ENCODE measurements around the gene OR10P1. TPM values are rescaled to one million over a fixed set of nuclear protein-coding genes. Genes with fewer than 3 reads are reported as not detected.
A peak's percentile ranks its signal among the peaks of the same experiment; 100 is the strongest.

OR10P1 gene
- total RNA-seq, 2 experiments from 2014 or later, result not detected

DNA sequence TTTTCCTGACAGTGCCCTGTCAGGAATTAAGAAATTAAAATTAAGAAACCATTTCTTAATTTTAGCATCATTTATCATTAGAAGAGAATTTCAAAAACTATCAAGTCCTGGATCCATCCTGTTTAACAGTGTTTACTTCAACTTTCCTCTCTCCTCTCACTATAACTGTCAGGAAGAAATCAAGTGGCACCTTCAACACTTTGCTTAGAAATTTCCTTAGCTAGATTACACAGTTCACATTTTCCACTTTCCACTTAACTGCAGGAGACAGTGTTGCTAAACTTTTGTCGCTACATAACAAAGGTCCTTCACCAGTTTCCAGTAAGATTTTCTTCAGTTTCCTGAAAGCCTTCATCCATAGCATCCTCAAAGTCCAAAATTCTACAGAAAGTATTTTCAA lies 21.9 kb upstream of the OR10P1 start:
- no peaks in the 10 kb centered on the region for H3K79me2 ChIP-seq (ENCODE audit: insufficient read depth, low read depth, low read length)
- H3K4me2 ChIP-seq (ENCODE audit: low read length), result no peak overlapping the region
- no peaks in the 10 kb centered on the region for H3K4me1 ChIP-seq (ENCODE audit: insufficient read depth, low read length, poor library complexity, severe bottlenecking)
- H3K36me3 ChIP-seq (ENCODE audit: insufficient read depth, low read length), result no peaks in the 10 kb centered on the region
- intact Hi-C loops (cut with micrococcal nuclease; ENCODE audit: unreplicated experiment), result loop anchor here (5.0 kb wide), 1 partner anchor 167 kb away; no protein-coding TSS in a partner anchor
- no peaks in the 10 kb centered on the region for H3K9me2 ChIP-seq (ENCODE audit: insufficient read depth, low read length)
- POLR2A ChIA-PET, result interaction anchor here (0.5 kb wide), 1 partner anchor 13 kb away, joined by 3 read pairs; no protein-coding TSS in a partner anchor
- BruUV-seq (replicated peaks), result no TSS peak
- H2AFZ ChIP-seq (ENCODE audit: low read length), result no peak overlapping the region
- H3K9me3 ChIP-seq (ENCODE audit: low read length), result no peaks in the 10 kb centered on the region; the same call in 1 of the 2 replicates
- TF ChIP-seq, protein P1, sequence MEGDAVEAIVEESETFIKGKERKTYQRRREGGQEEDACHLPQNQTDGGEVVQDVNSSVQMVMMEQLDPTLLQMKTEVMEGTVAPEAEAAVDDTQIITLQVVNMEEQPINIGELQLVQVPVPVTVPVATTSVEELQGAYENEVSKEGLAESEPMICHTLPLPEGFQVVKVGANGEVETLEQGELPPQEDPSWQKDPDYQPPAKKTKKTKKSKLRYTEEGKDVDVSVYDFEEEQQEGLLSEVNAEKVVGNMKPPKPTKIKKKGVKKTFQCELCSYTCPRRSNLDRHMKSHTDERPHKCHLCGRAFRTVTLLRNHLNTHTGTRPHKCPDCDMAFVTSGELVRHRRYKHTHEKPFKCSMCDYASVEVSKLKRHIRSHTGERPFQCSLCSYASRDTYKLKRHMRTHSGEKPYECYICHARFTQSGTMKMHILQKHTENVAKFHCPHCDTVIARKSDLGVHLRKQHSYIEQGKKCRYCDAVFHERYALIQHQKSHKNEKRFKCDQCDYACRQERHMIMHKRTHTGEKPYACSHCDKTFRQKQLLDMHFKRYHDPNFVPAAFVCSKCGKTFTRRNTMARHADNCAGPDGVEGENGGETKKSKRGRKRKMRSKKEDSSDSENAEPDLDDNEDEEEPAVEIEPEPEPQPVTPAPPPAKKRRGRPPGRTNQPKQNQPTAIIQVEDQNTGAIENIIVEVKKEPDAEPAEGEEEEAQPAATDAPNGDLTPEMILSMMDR (conservative IDR thresholded peaks at IDR 0.05; ENCODE audit: low read length), result no peak
- no peak for TF ChIP-seq EZH2phosphoT487 (IDR thresholded peaks at IDR 0.05; ENCODE audit: borderline replicate concordance, low read depth, low read length)
- no peak overlapping the region for H3K27ac ChIP-seq (ENCODE audit: low read depth, low read length, poor library complexity, severe bottlenecking)
- H3K4me3 ChIP-seq (ENCODE audit: low read depth, low read length, poor library complexity, severe bottlenecking), result no peak overlapping the region
- no peaks in the 10 kb centered on the region for H4K20me1 ChIP-seq (ENCODE audit: insufficient read depth, low read length)
- CTCF ChIA-PET (ENCODE audit: unreplicated experiment), result no interaction called here
- no peak for DNase-seq (ENCODE audit: low spot score)

DNA sequence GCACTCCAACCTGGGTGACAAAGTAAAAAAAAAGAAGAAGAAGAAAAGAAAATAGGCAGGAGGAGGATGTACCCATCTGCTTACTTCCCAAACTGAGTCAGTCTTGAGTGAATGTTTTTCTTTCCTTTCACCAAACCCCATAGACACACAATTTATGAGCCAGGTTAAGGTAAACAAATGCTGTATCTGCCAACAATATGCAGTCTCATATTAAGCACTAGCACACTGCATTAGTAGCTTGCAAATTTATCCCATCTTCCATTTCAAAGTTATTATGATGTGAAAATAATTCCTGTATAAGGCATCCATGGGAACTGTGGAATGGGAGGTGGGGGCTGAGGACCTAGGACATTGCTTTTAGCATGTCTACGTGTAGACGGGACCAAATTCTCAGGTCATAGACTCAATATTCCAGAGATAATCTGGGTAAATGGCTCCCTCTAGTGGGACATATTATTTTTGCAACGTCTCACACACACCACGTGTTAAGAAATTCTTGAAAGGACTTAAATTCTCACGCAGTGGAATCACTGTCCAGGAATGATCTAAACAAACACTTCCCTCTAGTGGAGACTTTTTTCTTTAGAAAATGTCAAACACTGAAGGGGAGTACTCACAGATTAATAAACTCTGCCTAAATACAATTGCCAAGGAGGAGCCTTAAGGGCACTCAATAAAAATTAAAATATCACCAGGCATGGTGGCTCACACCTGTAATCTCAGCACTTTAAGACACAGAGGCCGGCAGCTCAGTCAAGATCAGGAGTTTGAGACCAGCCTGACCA lies 17.1 kb upstream of the OR10P1 start:
- Histone ChIP-seq H3K9me2 (ENCODE audit: insufficient read depth, low read length) (no peaks in the 10 kb centered on the region), H3K79me2 (ENCODE audit: insufficient read depth, low read depth, low read length) (no peaks in the 10 kb centered on the region), H3K36me3 (ENCODE audit: insufficient read depth, low read length) (no peaks in the 10 kb centered on the region), H2AFZ (ENCODE audit: low read length) (no peak overlapping the region), H3K4me2 (ENCODE audit: low read length) (no peak overlapping the region), H3K4me3 (ENCODE audit: low read depth, low read length, poor library complexity, severe bottlenecking) (no peak overlapping the region), H3K27ac (ENCODE audit: low read depth, low read length, poor library complexity, severe bottlenecking) (no peak overlapping the region), H3K4me1 (ENCODE audit: insufficient read depth, low read length, poor library complexity, severe bottlenecking) (no peaks in the 10 kb centered on the region), H4K20me1 (ENCODE audit: insufficient read depth, low read length) (no peaks in the 10 kb centered on the region), H3K9me3 (ENCODE audit: low read length) (no peaks in the 10 kb centered on the region; the same call in 1 of the 2 replicates)
- DNase-seq (ENCODE audit: low spot score), result peak; percentile 91
- TF ChIP-seq EZH2phosphoT487 (IDR thresholded peaks at IDR 0.05; ENCODE audit: borderline replicate concordance, low read depth, low read length), result no peak
- TF ChIP-seq, protein P1 (conservative IDR thresholded peaks at IDR 0.05; ENCODE audit: low read length), result peak; percentile 98
- POLR2A ChIA-PET, result no interaction called here
- intact Hi-C loops (cut with micrococcal nuclease; ENCODE audit: unreplicated experiment), result loop anchor here (1.0 to 5.0 kb wide), 2 partner anchors 172 to 430 kb away; no protein-coding TSS in a partner anchor
- CTCF ChIA-PET (ENCODE audit: unreplicated experiment), result no interaction called here
- BruUV-seq (replicated peaks), result no TSS peak

DNA sequence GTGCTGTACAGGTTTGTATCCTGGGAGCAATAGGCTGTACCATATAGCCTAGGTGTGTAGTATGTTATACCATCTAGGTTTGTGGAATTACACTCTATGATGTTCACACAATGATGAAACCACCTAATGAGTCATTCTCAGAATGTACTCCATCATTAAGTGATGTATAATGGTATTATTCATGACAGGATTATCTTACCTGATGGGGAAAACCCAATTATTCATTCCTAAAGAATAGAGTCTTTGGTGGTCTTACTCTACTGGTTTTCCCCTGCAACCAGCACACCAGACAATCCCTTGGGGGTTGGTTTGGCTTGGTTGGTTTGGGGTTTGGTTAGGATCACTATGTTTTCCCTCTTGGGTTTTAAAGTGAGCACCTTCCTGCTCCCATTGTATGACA lies 12.6 kb upstream of the OR10P1 start:
- no peaks in the 10 kb centered on the region for H3K36me3 ChIP-seq (ENCODE audit: insufficient read depth, low read length)
- TF ChIP-seq, protein P1 (conservative IDR thresholded peaks at IDR 0.05; ENCODE audit: low read length), result no peak
- TF ChIP-seq EZH2phosphoT487 (IDR thresholded peaks at IDR 0.05; ENCODE audit: borderline replicate concordance, low read depth, low read length), result no peak
- H3K9me3 ChIP-seq (ENCODE audit: low read length), result no peaks in the 10 kb centered on the region
- H3K27ac ChIP-seq (ENCODE audit: low read depth, low read length, poor library complexity, severe bottlenecking), result no peak overlapping the region
- intact Hi-C loops (cut with micrococcal nuclease; ENCODE audit: unreplicated experiment), result no loop called here
- no peaks in the 10 kb centered on the region for H3K9me2 ChIP-seq (ENCODE audit: insufficient read depth, low read length)
- ChIA-PET CTCF (ENCODE audit: unreplicated experiment) (no interaction called here), POLR2A (no interaction called here)
- no peak overlapping the region for H3K4me2 ChIP-seq (ENCODE audit: low read length)
- H3K4me3 ChIP-seq (ENCODE audit: low read depth, low read length, poor library complexity, severe bottlenecking), result no peak overlapping the region
- H3K4me1 ChIP-seq (ENCODE audit: insufficient read depth, low read length, poor library complexity, severe bottlenecking), result no peaks in the 10 kb centered on the region
- H2AFZ ChIP-seq (ENCODE audit: low read length), result no peak overlapping the region
- H3K79me2 ChIP-seq (ENCODE audit: insufficient read depth, low read depth, low read length), result no peaks in the 10 kb centered on the region
- DNase-seq (ENCODE audit: low spot score), result no peak
- no peaks in the 10 kb centered on the region for H4K20me1 ChIP-seq (ENCODE audit: insufficient read depth, low read length)
- BruUV-seq (replicated peaks), result no TSS peak

Measured in OCI-LY7 (cell line).